AG04450 (cell line): ENCODE results near the gene MCM5. TPM values are rescaled to one million over a fixed set of nuclear protein-coding genes. Genes with fewer than 3 reads are reported as not detected.

Source experiments
- CTCF ChIA-PET: fragments of 300-600, 350-600 bp; formaldehyde crosslinking; extraction: SDS; loops from one replicate; lab custom pipeline; 2022; ENCODE audit warnings: antibody characterized with exemption, inconsistent platforms; lab: Charles Lee
- POLR2A ChIA-PET: fragments of 350-600 bp; formaldehyde crosslinking; extraction: SDS; loops from one replicate; lab custom pipeline; 2021; ENCODE audit warnings: antibody characterized with exemption, inconsistent platforms; lab: Yijun Ruan, JAX
- DNase-seq: peaks from one replicate; pipeline ENCODE4 v3.0.0-alpha.2; 2011; ENCODE audit warnings: low read depth, low spot score
- H3K27ac ChIP-seq: one replicate; pipeline ENCODE4 v1.5.1; 2012; ENCODE audit warnings: low read depth, low read length, control low read depth
- H3K27me3 ChIP-seq: one replicate; pipeline ENCODE4 v1.6.0; 2012; ENCODE audit warnings: low read length; ENCODE audit not compliant: control insufficient read depth, insufficient read depth
- H3K4me3 ChIP-seq: 2 replicates; pipeline ENCODE4 v1.5.1; 2011; ENCODE audit warnings: mild to moderate bottlenecking, low read depth, low read length, control low read depth
- H3K9me3 ChIP-seq: 2 replicates; pipeline ENCODE4 v1.5.1; 2012; ENCODE audit warnings: low read length; ENCODE audit not compliant: control insufficient read depth, insufficient read depth
- CTCF ChIP-seq: IDR thresholded peaks from 2 replicates; pipeline ENCODE4 v1.5.1; 2011; ENCODE audit warnings: low read depth, low read length, control low read depth, inconsistent platforms
- polyA plus RNA-seq: library from polyadenylated mRNA; depleted of rRNA; stranded (reverse); fragments of >200 nt; gene quantifications from 2 replicates; pipeline ENCODE4 v1.2.3, GENCODE V29; 2011

MCM5 gene
- polyA plus RNA-seq, 1 experiment: 12.0 TPM

- CTCF ChIA-PET: no interaction called here
- no peaks in the 10 kb centered on the region for H3K27me3 ChIP-seq
- no peak for DNase-seq
- no peak for TF ChIP-seq CTCF
- POLR2A ChIA-PET: no interaction called here
- H3K27ac ChIP-seq: no peak overlapping the region
- H3K9me3 ChIP-seq: no peaks in the 10 kb centered on the region; the same call in 1 of the 2 replicates
- H3K4me3 ChIP-seq: no peak overlapping the region
These were observed 13.7 kb downstream of the MCM5 start for GRCh38 chr22:35413624-35414023.

GRCh38 chr22:35417606-35418005 is 17.7 kb downstream of the MCM5 start:
- no peak overlapping the region for H3K4me3 ChIP-seq
- no peak for DNase-seq
- H3K27me3 ChIP-seq: no peaks in the 10 kb centered on the region
- ChIA-PET CTCF (interaction anchor here (0.9 to 1.5 kb wide), 2 partner anchors 13 to 164 kb away, joined by 3 to 11 read pairs; no protein-coding TSS in a partner anchor), POLR2A (no interaction called here)
- no peak for TF ChIP-seq CTCF
- no peaks in the 10 kb centered on the region; the same call in 1 of the 2 replicates for H3K9me3 ChIP-seq
- H3K27ac ChIP-seq: no peak overlapping the region

GRCh38 chr22:35418088-35418487 is 18.1 kb downstream of the MCM5 start:
- POLR2A ChIA-PET: no interaction called here
- no peak for DNase-seq

GRCh38 chr22:35418731-35419130 is 18.8 kb downstream of the MCM5 start:
- H3K27me3 ChIP-seq: no peaks in the 10 kb centered on the region
- no peak for DNase-seq
- H3K9me3 ChIP-seq: no peaks in the 10 kb centered on the region; the same call in 1 of the 2 replicates
- ChIA-PET POLR2A (interaction anchor here (0.5 kb wide), 1 partner anchor 25 kb away, joined by 3 read pairs; no protein-coding TSS in a partner anchor), CTCF (interaction anchor here (1.1 kb wide), 1 partner anchor 12 kb away, joined by 4 read pairs; no protein-coding TSS in a partner anchor)
- no peak for TF ChIP-seq CTCF
- no peak overlapping the region for H3K27ac ChIP-seq
- no peak overlapping the region for H3K4me3 ChIP-seq

More at GRCh38 chr22:35418088-35418487, 18.1 kb downstream of the MCM5 start:
- TF ChIP-seq CTCF: no peak
- H3K27me3 ChIP-seq: no peaks in the 10 kb centered on the region
- H3K4me3 ChIP-seq: no peak overlapping the region
- CTCF ChIA-PET: interaction anchor here (1.1 kb wide), 1 partner anchor 13 kb away, joined by 4 read pairs; no protein-coding TSS in a partner anchor
- H3K27ac ChIP-seq: no peak overlapping the region
- H3K9me3 ChIP-seq: no peaks in the 10 kb centered on the region; the same call in 1 of the 2 replicates

GRCh38 chr22:35419756-35420155 is 19.8 kb downstream of the MCM5 start:
- Histone ChIP-seq H3K27ac (no peak overlapping the region), H3K9me3 (no peaks in the 10 kb centered on the region; the same call in 1 of the 2 replicates), H3K4me3 (no peak overlapping the region), H3K27me3 (no peaks in the 10 kb centered on the region)
- TF ChIP-seq CTCF: no peak
- no peak for DNase-seq
- ChIA-PET CTCF (interaction anchor here (1.8 kb wide), 1 partner anchor 11 kb away, joined by 12 read pairs; no protein-coding TSS in a partner anchor), POLR2A (interaction anchor here (0.8 kb wide), 1 partner anchor 9 kb away, joined by 3 read pairs; no protein-coding TSS in a partner anchor)
